HG03558 (cell line): ENCODE data around the gene IQSEC3.
"Not testable (repeated sequence)": the region's sequence is repeated elsewhere in the genome, so short reads cannot be mapped to it uniquely, and the experiment has no call there.

ENCODE experiments used
- ATAC-seq: cut with Tn5 transposase; IDR thresholded peaks from one replicate; pipeline ENCODE4 v1.9.1; 2021; ENCODE audit warnings: moderate number of reproducible peaks; ENCODE audit not compliant: unreplicated experiment; ENCODE audit errors: extremely low read depth

Gene IQSEC3

GRCh38 chr12:131008-131407 is 64.4 kb downstream of the IQSEC3 start:
- ATAC-seq = no peak

GRCh38 chr12:131732-132495 is 65.3 kb downstream of the IQSEC3 start:
- no peak for ATAC-seq

GRCh38 chr12:133616-134232 is 67.2 kb downstream of the IQSEC3 start:
- ATAC-seq = not testable (repeated sequence)

GRCh38 chr12:135138-135537 is 68.6 kb downstream of the IQSEC3 start:
- ATAC-seq = no peak

- ATAC-seq = no peak
These were observed 71.8 kb downstream of the IQSEC3 start for GRCh38 chr12:138171-138897.

- ATAC-seq = no peak
These were observed 72.4 kb downstream of the IQSEC3 start for GRCh38 chr12:138898-139534.

GRCh38 chr12:139585-139984 is 73.0 kb downstream of the IQSEC3 start:
- ATAC-seq = no peak

GRCh38 chr12:140162-140561 is 73.6 kb downstream of the IQSEC3 start:
- ATAC-seq = no peak

GRCh38 chr12:143964-144649 is 77.5 kb downstream of the IQSEC3 start:
- no peak for ATAC-seq

- no peak for ATAC-seq
These were observed 78.2 kb downstream of the IQSEC3 start for GRCh38 chr12:144650-145284.

GRCh38 chr12:145369-145960 is 78.9 kb downstream of the IQSEC3 start:
- no peak for ATAC-seq

- no peak for ATAC-seq
These were observed 80.7 kb downstream of the IQSEC3 start for GRCh38 chr12:147242-147641.

GRCh38 chr12:148676-149416 is 82.3 kb downstream of the IQSEC3 start:
- no peak for ATAC-seq

GRCh38 chr12:151579-151978 is 85.0 kb downstream of the IQSEC3 start:
- ATAC-seq = no peak

- no peak for ATAC-seq
These were observed 85.9 kb downstream of the IQSEC3 start for GRCh38 chr12:152440-152839.

GRCh38 chr12:153080-153746 is 86.6 kb downstream of the IQSEC3 start:
- ATAC-seq = no peak

- ATAC-seq = no peak
These were observed 87.5 kb downstream of the IQSEC3 start for GRCh38 chr12:154058-154457.

- ATAC-seq = no peak
These were observed 88.4 kb downstream of the IQSEC3 start for GRCh38 chr12:155006-155405.
